Fibroblast of lung (primary cell): ENCODE measurements around the gene ROBO1. TPM values are rescaled to one million over a fixed set of nuclear protein-coding genes. Genes with fewer than 3 reads are reported as not detected.

ENCODE experiments used
- DNase-seq, 2 donors: peaks; one replicate each; pipeline versions ENCODE4 v3.0.0 to v3.0.0-alpha.2; 2010; ENCODE audit warnings: low read depth in 2 of 2
- H2AFZ ChIP-seq: 2 replicates; pipeline ENCODE4 v1.5.1; 2012; ENCODE audit warnings: low read length, control low read depth, inconsistent platforms
- H3K27ac ChIP-seq: 2 replicates; pipeline ENCODE4 v1.5.1; 2011; ENCODE audit warnings: low read length, control low read depth; ENCODE audit not compliant: insufficient read depth
- H3K27me3 ChIP-seq: 2 replicates; pipeline ENCODE4 v1.5.1; 2011; ENCODE audit warnings: mild to moderate bottlenecking, low read length; ENCODE audit not compliant: control insufficient read depth, insufficient read depth
- H3K36me3 ChIP-seq: 2 replicates; pipeline ENCODE4 v1.5.1; 2011; ENCODE audit warnings: low read length; ENCODE audit not compliant: control insufficient read depth, insufficient read depth
- H3K4me1 ChIP-seq: 2 replicates; pipeline ENCODE4 v1.5.1; 2011; ENCODE audit warnings: low read length; ENCODE audit not compliant: control insufficient read depth, insufficient read depth; ENCODE audit errors: extremely low read depth
- H3K4me2 ChIP-seq: 2 replicates; pipeline ENCODE4 v1.5.1; 2011; ENCODE audit warnings: low read length, control low read depth; ENCODE audit not compliant: insufficient read depth; ENCODE audit errors: extremely low read depth
- H3K4me3 ChIP-seq, 4 experiments: fragments of 200-600 bp in 1 of 4; sonication (generic) in 1 of 4; replicated peaks in 1 of 4; 2 replicates each; pipeline ENCODE4 v1.5.1; 2011 to 2016; ENCODE audit warnings: low read length in 4 of 4, low read depth in 3 of 4, mild to moderate bottlenecking in 3 of 4, control low read depth in 2 of 4, inconsistent platforms in 1 of 4, mixed read lengths in 1 of 4; ENCODE audit not compliant: insufficient read depth in 1 of 4; ENCODE audit errors: control extremely low read depth in 1 of 4
- H3K79me2 ChIP-seq: 2 replicates; pipeline ENCODE4 v1.5.1; 2012; ENCODE audit warnings: mild to moderate bottlenecking, low read length, inconsistent platforms; ENCODE audit not compliant: control insufficient read depth, insufficient read depth
- H3K9ac ChIP-seq: 2 replicates; pipeline ENCODE4 v1.5.1; 2011; ENCODE audit warnings: mild to moderate bottlenecking, low read length, control low read depth; ENCODE audit not compliant: insufficient read depth
- H3K9me3 ChIP-seq: 2 replicates; pipeline ENCODE4 v1.5.1; 2012; ENCODE audit warnings: low read depth, low read length; ENCODE audit not compliant: control insufficient read depth, insufficient read depth
- H4K20me1 ChIP-seq: 2 replicates; pipeline ENCODE4 v1.5.1; 2011; ENCODE audit warnings: low read length; ENCODE audit not compliant: control insufficient read depth, insufficient read depth; ENCODE audit errors: extremely low read depth
- CTCF ChIP-seq, 2 donors: IDR thresholded peaks in 1 of 2; conservative IDR thresholded peaks in 1 of 2; 1 replicate in 1 of 2; 2 replicates in 1 of 2; pipeline ENCODE4 v1.5.1; 2011 to 2012; ENCODE audit warnings: low read length in 2 of 2, control low read depth in 1 of 2, inconsistent platforms in 1 of 2, low read depth in 1 of 2, mild to moderate bottlenecking in 1 of 2
- EZH2 ChIP-seq: IDR thresholded peaks from 2 replicates; pipeline ENCODE4 v1.5.1; 2012; ENCODE audit warnings: low read length, control low read depth, mild to moderate bottlenecking; ENCODE audit errors: missing control alignments
- polyA plus RNA-seq, 2 donors: library from polyadenylated mRNA; depleted of rRNA in 1 of 2; stranded (reverse) in 1 of 2; unstranded in 1 of 2; fragments of >200 nt; gene quantifications; 2 replicates each; pipeline ENCODE4 v1.2.1, GENCODE V29; 2011 to 2012; ENCODE audit warnings: missing spikeins in 1 of 2
- total RNA-seq: library from RNA; depleted of rRNA; stranded (reverse); fragments of >200 nt; gene quantifications from 2 replicates; pipeline ENCODE4 v1.2.1, GENCODE V29; 2014

The ROBO1 gene
- total and polyA plus RNA-seq, 2 donors (not counting 1 experiment from before 2014, with no cell fraction given) = 53.8 to 104 TPM

- peak; percentile 60 to 70 for DNase-seq
- TF ChIP-seq CTCF (conservative IDR thresholded peaks at IDR 0.05 in 1 of 2, IDR thresholded peaks at IDR 0.05 in 1 of 2; ENCODE audit: low read depth in 1 of 2, low read length in 2 of 2) = no peak
- no peak for TF ChIP-seq EZH2
- Histone ChIP-seq H3K36me3 (no peaks in the 10 kb centered on the region), H3K4me3 (no peak overlapping the region), H3K4me1 (peaks cover 2% of the 10 kb centered on the region), H4K20me1 (no peaks in the 10 kb centered on the region), H3K9me3 (no peaks in the 10 kb centered on the region), H3K4me2 (no peak overlapping the region), H3K79me2 (no peaks in the 10 kb centered on the region), H3K27ac (no peak overlapping the region), H2AFZ (no peak overlapping the region), H3K9ac (no peak overlapping the region), H3K27me3 (no peaks in the 10 kb centered on the region)
These were observed 943.9 kb downstream of the ROBO1 start for GRCh38 chr3:78823859-78824258.

- DNase-seq = no peak
- Histone ChIP-seq H3K27ac (no peak overlapping the region), H3K4me2 (no peak overlapping the region)
These were observed 944.4 kb downstream of the ROBO1 start for GRCh38 chr3:78823434-78823833.

GRCh38 chr3:78822726-78823125 lies 945.1 kb downstream of the ROBO1 start:
- Histone ChIP-seq H3K79me2 (no peaks in the 10 kb centered on the region), H3K9ac (no peak overlapping the region), H3K4me1 (peaks cover 2% of the 10 kb centered on the region), H3K36me3 (no peaks in the 10 kb centered on the region), H3K4me2 (no peak overlapping the region), H3K27ac (no peak overlapping the region), H3K9me3 (no peaks in the 10 kb centered on the region), H2AFZ (no peak overlapping the region), H3K4me3 (no peak overlapping the region), H4K20me1 (no peaks in the 10 kb centered on the region), H3K27me3 (no peaks in the 10 kb centered on the region)
- DNase-seq = no peak
- TF ChIP-seq EZH2 = no peak
- no peak for TF ChIP-seq CTCF (conservative IDR thresholded peaks at IDR 0.05 in 1 of 2, IDR thresholded peaks at IDR 0.05 in 1 of 2; ENCODE audit: low read depth in 1 of 2, low read length in 2 of 2)

More at GRCh38 chr3:78823434-78823833, 944.4 kb downstream of the ROBO1 start:
- H3K36me3 ChIP-seq = no peaks in the 10 kb centered on the region
- H4K20me1 ChIP-seq = no peaks in the 10 kb centered on the region
- H3K9ac ChIP-seq = no peak overlapping the region
- TF ChIP-seq EZH2 (no peak), CTCF (conservative IDR thresholded peaks at IDR 0.05 in 1 of 2, IDR thresholded peaks at IDR 0.05 in 1 of 2; ENCODE audit: low read depth in 1 of 2, low read length in 2 of 2) (no peak)
- H3K27me3 ChIP-seq = no peaks in the 10 kb centered on the region
- H3K79me2 ChIP-seq = no peaks in the 10 kb centered on the region
- H2AFZ ChIP-seq = no peak overlapping the region
- no peak overlapping the region for H3K4me3 ChIP-seq
- H3K4me1 ChIP-seq = peaks cover 2% of the 10 kb centered on the region
- H3K9me3 ChIP-seq = no peaks in the 10 kb centered on the region
